ENCODE data around the gene C11orf86.
"Not testable (repeated sequence)": the region's sequence is repeated elsewhere in the genome, so short reads cannot be mapped to it uniquely, and the experiment has no call there.

Gene C11orf86

GRCh38 chr11:66988741-66989140 is 13.6 kb downstream of the C11orf86 start:
- not testable (repeated sequence) for FAIRE-seq; DNase-seq (ENCODE audit: low spot score)

- not testable (repeated sequence) for DNase-seq (ENCODE audit: low spot score); FAIRE-seq
Measured at GRCh38 chr11:66989360-66989759, 14.3 kb downstream of the C11orf86 start.

GRCh38 chr11:66992041-66992440 is 16.9 kb downstream of the C11orf86 start:
- DNase-seq (ENCODE audit: low spot score): no peak
- FAIRE-seq: no peak

- DNase-seq (ENCODE audit: low spot score) (no peak), FAIRE-seq (no peak)
Measured at GRCh38 chr11:66996609-66997273, 21.6 kb downstream of the C11orf86 start.

GRCh38 chr11:66999555-66999954 is 24.5 kb downstream of the C11orf86 start:
- no peak for FAIRE-seq
- no peak for DNase-seq (ENCODE audit: low spot score)

- DNase-seq (ENCODE audit: low spot score) (no peak), FAIRE-seq (no peak)
Measured at GRCh38 chr11:67001332-67001731, 26.2 kb downstream of the C11orf86 start.

GRCh38 chr11:67002297-67002913 is 27.3 kb downstream of the C11orf86 start:
- DNase-seq (ENCODE audit: low spot score) (no peak), FAIRE-seq (no peak)

- no peak for FAIRE-seq
Measured at GRCh38 chr11:67002921-67003411, 27.9 kb downstream of the C11orf86 start.

GRCh38 chr11:67005200-67005599 is 30.1 kb downstream of the C11orf86 start:
- not testable (repeated sequence) for FAIRE-seq; DNase-seq (ENCODE audit: low spot score)

More at GRCh38 chr11:67002921-67003411, 27.9 kb downstream of the C11orf86 start:
- DNase-seq (ENCODE audit: low spot score): no peak

GRCh38 chr11:67006029-67006884 is 31.2 kb downstream of the C11orf86 start:
- FAIRE-seq (no peak), DNase-seq (ENCODE audit: low spot score) (peak; percentile 44)

- FAIRE-seq: no peak
- no peak for DNase-seq (ENCODE audit: low spot score)
Measured at GRCh38 chr11:67007126-67007525, 32.0 kb downstream of the C11orf86 start.

GRCh38 chr11:67010296-67010905 is 35.3 kb downstream of the C11orf86 start:
- FAIRE-seq (no peak), DNase-seq (ENCODE audit: low spot score) (no peak)

GRCh38 chr11:67013511-67014045 is 38.5 kb downstream of the C11orf86 start:
- no peak for DNase-seq (ENCODE audit: low spot score)

GRCh38 chr11:67014343-67014742 is 39.2 kb downstream of the C11orf86 start:
- no peak for FAIRE-seq

More at GRCh38 chr11:67013511-67014045, 38.5 kb downstream of the C11orf86 start:
- no peak for FAIRE-seq

GRCh38 chr11:67015048-67015447 is 39.9 kb downstream of the C11orf86 start:
- no peak for FAIRE-seq
- DNase-seq (ENCODE audit: low spot score): no peak

More at GRCh38 chr11:67014343-67014742, 39.2 kb downstream of the C11orf86 start:
- no peak for DNase-seq (ENCODE audit: low spot score)

GRCh38 chr11:67016550-67016949 is 41.4 kb downstream of the C11orf86 start:
- no peak for FAIRE-seq
- no peak for DNase-seq (ENCODE audit: low spot score)

GRCh38 chr11:67020949-67021348 is 45.8 kb downstream of the C11orf86 start:
- DNase-seq (ENCODE audit: low spot score) (no peak), FAIRE-seq (no peak)

- peak; percentile 92 for DNase-seq (ENCODE audit: low spot score)
- FAIRE-seq: peak; percentile 80
Measured at GRCh38 chr11:67022341-67022933, 47.3 kb downstream of the C11orf86 start.

GRCh38 chr11:67022961-67023956 is 48.2 kb downstream of the C11orf86 start, which contains the start of gene SYT12:
Gene SYT12, plus strand, starts transcription at chr11:67023134. Its CDS starts 7,011 bp downstream, at chr11:67030145.
- peak; percentile 60 for DNase-seq (ENCODE audit: low spot score)
- FAIRE-seq: peak; percentile 27
